Heart left ventricle (tissue), 16 donors: ENCODE data around the gene NAPSA. TPM values are rescaled to one million over a fixed set of nuclear protein-coding genes. Genes with fewer than 3 reads are reported as not detected.

Source experiments
- ATAC-seq, 4 donors: fragments of 200-7000 bp; cut with Tn5 transposase; one replicate each; pipeline ENCODE4 v1.9.1; 2020 to 2022; ENCODE audit warnings: moderate library complexity in 4 of 4, mild to moderate bottlenecking in 3 of 4, moderate number of reproducible peaks in 1 of 4
- DNase-seq, 5 donors: peaks; one replicate each; pipeline ENCODE4 v3.0.0-alpha.2; 2020
- H3K27ac ChIP-seq, 12 donors: fragments of 200-600 bp; sonication (generic) in 4 of 12; one replicate each; pipeline versions ENCODE4 v1.5.0 to v1.8.0; 2016 to 2022; ENCODE audit warnings: mild to moderate bottlenecking in 2 of 12
- H3K27me3 ChIP-seq, 9 donors: fragments of 200-600 bp; sonication (generic) in 2 of 9; one replicate each; pipeline versions ENCODE4 v1.5.1 to v1.8.0; 2016 to 2022; ENCODE audit warnings: mild to moderate bottlenecking in 3 of 9
- H3K36me3 ChIP-seq, 9 donors: fragments of 200-600 bp; sonication (generic) in 2 of 9; one replicate each; pipeline versions ENCODE4 v1.5.0 to v1.8.0; 2018 to 2022; ENCODE audit warnings: mild to moderate bottlenecking in 2 of 9
- H3K4me1 ChIP-seq, 12 donors: fragments of 200-600 bp; sonication (generic) in 4 of 12; one replicate each; pipeline versions ENCODE4 v1.5.0 to v1.8.0; 2016 to 2022; ENCODE audit warnings: mild to moderate bottlenecking in 3 of 12
- H3K4me3 ChIP-seq, 12 donors: fragments of 200-600 bp; sonication (generic) in 4 of 12; one replicate each; pipeline versions ENCODE4 v1.5.0 to v1.8.0; 2017 to 2022; ENCODE audit warnings: mild to moderate bottlenecking in 9 of 12, moderate library complexity in 4 of 12
- H3K9me3 ChIP-seq, 12 donors: fragments of 200-600 bp; sonication (generic) in 4 of 12; one replicate each; pipeline versions ENCODE4 v1.5.0 to v1.8.0; 2016 to 2022; ENCODE audit warnings: mild to moderate bottlenecking in 1 of 12
- CTCF ChIP-seq, 12 donors: fragments of 200-600 bp; sonication (generic) in 4 of 12; IDR thresholded peaks; one replicate each; pipeline versions ENCODE4 v1.5.0 to v1.8.0; 2018 to 2022; ENCODE audit warnings: antibody characterized with exemption in 12 of 12, mild to moderate bottlenecking in 5 of 12
- POLR2A ChIP-seq, 2 donors: fragments of 450-650 bp; IDR thresholded peaks; one replicate each; pipeline ENCODE4 v1.6.1; 2017; ENCODE audit warnings: antibody characterized with exemption in 2 of 2, mild to moderate bottlenecking in 2 of 2, moderate library complexity in 2 of 2
- WGBS, 4 donors: extraction: QIAGEN DNeasy Blood & Tissue Kit in 2 of 4; methylation state at CpG; one replicate each; pipeline versions ENCODE4 v1.1.5 to v1.1.7; 2013 to 2018; 5-methylcytosine and 5-hydroxymethylcytosine counted together
- intact Hi-C, 10 donors: fragments of 100-400 bp; cut with DNase I; formaldehyde crosslinking; loops; one replicate each; pipeline versions ENCODE4 v1.11.1 to v1.14.2; 2022
- polyA plus RNA-seq, 2 donors: library from polyadenylated mRNA; stranded (reverse); fragments of 200-250 nt; gene quantifications; one replicate each; pipeline ENCODE4 v1.2.3, GENCODE V29; 2013
- total RNA-seq, 9 donors: library from RNA; depleted of rRNA in 2 of 9; stranded (reverse); fragments of >200 nt in 2 of 9; fragmentation: NEBNext Ultra II Directional in 3 of 9; extraction: Animal tissue kit (Norgen Biotek cat#: 25700) in 3 of 9; gene quantifications; one replicate each; pipeline versions ENCODE4 v1.1.0 to v1.2.4, GENCODE V29; 2016 to 2023
- donor health status: ischemic (EF 13 %, LVEDD 7.1; RV severe dilation, severe dysfunction).
- donor health status: healthy with polysubstance abuse.
- donor health status: DM: no; HTN: yes; CAD: no.
- donor health status: DM: no; HTN: no; CAD: no.
- donor health status: ischemic (EF 25% LVEDD 6.9; RV normal size, moderate dysfunction).
- donor health status: ischemic (EF 25% LVEDD 5.7; RV mildly dilated, moderate dysfunction).
- donor health status: healthy.
- donor health status: DM: yes; HTN: yes; CAD: no.
- donor health status: ischemic (EF 35%, LVEDD 5.7; RV mildly dilated, moderate dysfunction).
- donor health status: nonischemic (EF 11% LVEDD 7.7; RV severe dilation, severe dysfunction).
- donor health status: DM: yes; HTN: yes; CAD: no.
- donor health status: PGD.
- donor health status: ischemic (EF 29% LVEDD 5.4; RV normal size, mild dysfunction).
- donor health status: nonischemic (EF 23%, LVEDD 6.1; RV moderate dilation, normal function).

Gene NAPSA
- total and polyA plus RNA-seq, 11 donors = 0.28 to 0.89 (median 0.62) TPM; not detected in 5

GRCh38 chr19:50322931-50323781, 42.3 kb downstream of the NAPSA start:
- 93 to 96% (median 94%) methylated on average over 31 to 55 of the region's 55 CpGs for WGBS, 4 donors
- no peak for DNase-seq

GRCh38 chr19:50322234-50322633, 43.2 kb downstream of the NAPSA start:
- Histone ChIP-seq H3K27ac (no peak overlapping the region), H3K4me1 (peaks cover 0 to 14% (median 6%) of the 10 kb centered on the region in 12 donors), H3K9me3 (no peaks in the 10 kb centered on the region), H3K4me3 (no peak overlapping the region), H3K36me3 (no peaks in the 10 kb centered on the region), H3K27me3 (peaks cover 0 to 15% (median 10%) of the 10 kb centered on the region in 9 donors)
- DNase-seq (no peak), ATAC-seq (peak in 1 of 4 donors; percentile 13)
- intact Hi-C loops = loop anchor here in 1 of 10 donors (10.0 kb wide), 1 partner anchor 177 kb away; no protein-coding TSS in a partner anchor
- TF ChIP-seq CTCF (IDR thresholded peaks at IDR 0.05) = no peak
- TF ChIP-seq POLR2A (IDR thresholded peaks at IDR 0.05) = no peak
- 75 to 84% (median 77%) methylated on average over 12 of the region's 12 CpGs for WGBS, 4 donors

More at GRCh38 chr19:50322931-50323781, 42.3 kb downstream of the NAPSA start:
- H3K4me3 ChIP-seq = no peak overlapping the region
- peaks cover 2 to 23% (median 12%) of the 10 kb centered on the region in 9 donors for H3K27me3 ChIP-seq
- no peak for TF ChIP-seq CTCF (IDR thresholded peaks at IDR 0.05)
- TF ChIP-seq POLR2A (IDR thresholded peaks at IDR 0.05) = no peak
- no peaks in the 10 kb centered on the region for H3K9me3 ChIP-seq
- intact Hi-C loops = loop anchor here in 1 of 10 donors (10.0 kb wide), 1 partner anchor 178 kb away; no protein-coding TSS in a partner anchor
- H3K27ac ChIP-seq = no peak overlapping the region
- no peaks in the 10 kb centered on the region for H3K36me3 ChIP-seq
- no peak for ATAC-seq
- peaks cover 0 to 21% (median 6%) of the 10 kb centered on the region in 12 donors for H3K4me1 ChIP-seq

GRCh38 chr19:50321831-50322230, 43.6 kb downstream of the NAPSA start:
- H3K4me1 ChIP-seq = peaks cover 0 to 13% (median 6%) of the 10 kb centered on the region in 12 donors
- peaks cover 0 to 11% (median 7%) of the 10 kb centered on the region in 9 donors for H3K27me3 ChIP-seq
- no peak for ATAC-seq
- DNase-seq = no peak
- intact Hi-C loops = loop anchor here in 1 of 10 donors (10.0 kb wide), 1 partner anchor 177 kb away; no protein-coding TSS in a partner anchor
- WGBS, 4 donors = 77 to 87% (median 85%) methylated on average over 4 of the region's 4 CpGs
- TF ChIP-seq CTCF (IDR thresholded peaks at IDR 0.05) (no peak), POLR2A (IDR thresholded peaks at IDR 0.05) (no peak)
- H3K4me3 ChIP-seq = no peak overlapping the region
- no peaks in the 10 kb centered on the region for H3K36me3 ChIP-seq
- H3K9me3 ChIP-seq = no peaks in the 10 kb centered on the region
- no peak overlapping the region for H3K27ac ChIP-seq

GRCh38 chr19:50320596-50320995, 44.8 kb downstream of the NAPSA start:
- TF ChIP-seq POLR2A (IDR thresholded peaks at IDR 0.05) (no peak), CTCF (IDR thresholded peaks at IDR 0.05) (no peak)
- no peaks in the 10 kb centered on the region for H3K9me3 ChIP-seq
- no peak for ATAC-seq
- H3K27me3 ChIP-seq = peaks cover 0 to 18% (median 7%) of the 10 kb centered on the region in 9 donors
- H3K4me1 ChIP-seq = peaks cover 0 to 5% (median 0%) of the 10 kb centered on the region in 12 donors
- WGBS, 4 donors = 87 to 88% (median 87%) methylated on average over 20 of the region's 20 CpGs
- DNase-seq = no peak
- no peak overlapping the region for H3K27ac ChIP-seq
- intact Hi-C loops = loop anchor here in 1 of 10 donors (10.0 kb wide), 1 partner anchor 176 kb away; no protein-coding TSS in a partner anchor
- H3K36me3 ChIP-seq = no peaks in the 10 kb centered on the region
- no peak overlapping the region for H3K4me3 ChIP-seq
